K562 (cell line): ENCODE data around the gene PAX8. TPM values are rescaled to one million over a fixed set of nuclear protein-coding genes. Genes with fewer than 3 reads are reported as not detected.

ENCODE experiments used
- ATAC-seq: fragments of 200-7000 bp; cut with Tn5 transposase; 3 replicates; pipeline ENCODE4 v1.9.1; 2020; ENCODE audit warnings: moderate library complexity
- BruUV-seq: library from RNA; stranded (reverse); fragments of 400-500 nt; replicated peaks from 2 replicates; lab custom pipeline; 2021; lab: Mats Ljungman, UMichigan
- CTCF ChIA-PET: fragments of 300-600 bp; formaldehyde crosslinking; extraction: SDS; loops from one replicate; lab custom pipeline; 2021; ENCODE audit warnings: low intra/inter-chr PET ratio; lab: Yijun Ruan, JAX
- POLR2A ChIA-PET: fragments of 300-600, 350-650 bp; sonication (Branson Sonifier 250); formaldehyde crosslinking; extraction: SDS; loops from one replicate; lab custom pipeline; 2021; ENCODE audit warnings: antibody characterized with exemption, inconsistent platforms; lab: Yijun Ruan, JAX
- DNase-seq, 4 experiments: peaks; one replicate each; pipeline versions ENCODE4 v3.0.0 to v3.0.0-alpha.2; 2011 to 2018; ENCODE audit warnings: low spot score in 3 of 4, mixed read lengths in 3 of 4; ENCODE audit errors: extremely low read depth in 1 of 4
- FAIRE-seq: peaks from 2 replicates; lab custom pipeline; 2011; peaks lifted over from hg19 to GRCh38; lab: Jason Lieb, UNC
- H2AFZ ChIP-seq: 2 replicates; pipeline ENCODE4 v1.6.0; 2011; ENCODE audit warnings: low read depth, low read length, control low read depth, inconsistent platforms
- H3K27ac ChIP-seq: fragments of 200-600 bp; 3 replicates; pipeline ENCODE4 v1.8.0; 2011; ENCODE audit warnings: low read depth, mild to moderate bottlenecking, control low read depth, inconsistent platforms, low read length, moderate library complexity, mixed read lengths; ENCODE audit errors: extremely low read depth
- H3K27me3 ChIP-seq, 2 experiments: fragments of 300-600 bp in 1 of 2; 2 replicates in 1 of 2; 3 replicates in 1 of 2; pipeline versions ENCODE4 v1.6.0 to v1.8.0; 2011; ENCODE audit warnings: inconsistent platforms in 2 of 2, low read length in 2 of 2, mild to moderate bottlenecking in 1 of 2, mixed read lengths in 1 of 2, moderate library complexity in 1 of 2; ENCODE audit not compliant: control insufficient read depth in 2 of 2, insufficient read depth in 2 of 2
- H3K36me3 ChIP-seq: fragments of 300-600 bp; 3 replicates; pipeline ENCODE4 v1.8.0; 2011; ENCODE audit warnings: mild to moderate bottlenecking, low read length, inconsistent platforms; ENCODE audit not compliant: control insufficient read depth, insufficient read depth
- H3K4me1 ChIP-seq, 2 experiments: fragments of 200-600 bp in 1 of 2; replicated peaks in 1 of 2; 2 replicates in 1 of 2; 3 replicates in 1 of 2; pipeline versions ENCODE4 v1.5.1 to v1.8.0; 2011; ENCODE audit warnings: inconsistent platforms in 2 of 2, low read length in 2 of 2, mild to moderate bottlenecking in 1 of 2, mixed read lengths in 1 of 2, moderate library complexity in 1 of 2; ENCODE audit not compliant: control insufficient read depth in 2 of 2, insufficient read depth in 2 of 2
- H3K4me2 ChIP-seq: 2 replicates; pipeline ENCODE4 v1.6.1; 2011; ENCODE audit warnings: low read length, control low read depth, inconsistent platforms, mixed read lengths; ENCODE audit not compliant: insufficient read depth
- H3K4me3 ChIP-seq: fragments of 200-600 bp; sonication (generic), shearing (Covaris generic); 2 replicates; pipeline ENCODE4 v1.5.1; 2016; ENCODE audit warnings: control low read depth, inconsistent platforms
- H3K79me2 ChIP-seq: fragments of 200-600 bp; 3 replicates; pipeline ENCODE4 v1.8.0; 2011; ENCODE audit warnings: low read length, inconsistent platforms; ENCODE audit not compliant: control insufficient read depth, insufficient read depth
- H3K9ac ChIP-seq, 2 experiments: 2 replicates each; pipeline versions ENCODE4 v1.6.0 to v1.6.1; 2011; ENCODE audit warnings: low read depth in 2 of 2, low read length in 2 of 2, control low read depth in 1 of 2, inconsistent platforms in 1 of 2, mild to moderate bottlenecking in 1 of 2, mixed read lengths in 1 of 2; ENCODE audit not compliant: insufficient read depth in 1 of 2
- H3K9me1 ChIP-seq: one replicate; pipeline ENCODE4 v1.6.0; 2011; ENCODE audit warnings: inconsistent platforms, mild to moderate bottlenecking, low read length, moderate library complexity; ENCODE audit not compliant: control insufficient read depth, insufficient read depth
- H3K9me3 ChIP-seq: replicated peaks from 2 replicates; pipeline ENCODE4 v1.5.1; 2011; ENCODE audit warnings: low read depth, low read length, inconsistent platforms; ENCODE audit not compliant: control insufficient read depth, insufficient read depth
- H4K20me1 ChIP-seq: replicated peaks from 2 replicates; pipeline ENCODE4 v1.6.1; 2011; ENCODE audit warnings: low read length, inconsistent platforms, mixed read lengths; ENCODE audit not compliant: control insufficient read depth, insufficient read depth
- E4F1 ChIP-seq: fragments of 250-450 bp; sonication (Bioruptor Pico); IDR thresholded peaks from 2 replicates; pipeline ENCODE4 v1.5.0; 2021; ENCODE audit warnings: mild to moderate bottlenecking, borderline replicate concordance
- HMBOX1 ChIP-seq: sonication (generic); IDR thresholded peaks from 2 replicates; pipeline ENCODE4 v1.6.1; 2016
- MCM2 ChIP-seq: fragments of 450-650 bp; IDR thresholded peaks from 2 replicates; pipeline ENCODE4 v1.6.1; 2017; ENCODE audit warnings: low read depth, mild to moderate bottlenecking
- NR0B1 ChIP-seq: fragments of 450-650 bp; IDR thresholded peaks from one replicate; pipeline ENCODE4 v1.6.1; 2018; ENCODE audit warnings: mild to moderate bottlenecking, moderate library complexity; ENCODE audit not compliant: partially characterized antibody
- RCOR1 ChIP-seq, 2 experiments: IDR thresholded peaks; 2 replicates each; pipeline ENCODE4 v1.6.1; 2012; ENCODE audit warnings: low read depth in 2 of 2, low read length in 2 of 2, borderline replicate concordance in 1 of 2, improper control_type of control experiment in 1 of 2
- STAT5B ChIP-seq: fragments of 250-450 bp; sonication (Bioruptor Pico); IDR thresholded peaks from 2 replicates; pipeline ENCODE4 v1.8.0; 2021; ENCODE audit warnings: mild to moderate bottlenecking, inconsistent platforms
- TCF3 ChIP-seq: sonication (generic); formaldehyde crosslinking; IDR thresholded peaks from 2 replicates; pipeline ENCODE4 v1.4.0; 2020; ENCODE audit warnings: mild to moderate bottlenecking, missing genetic modification reagents
- YY1 ChIP-seq, 3 experiments: IDR thresholded peaks; 2 replicates each; pipeline ENCODE4 v1.6.1; 2011; ENCODE audit warnings: low read length in 2 of 3, mild to moderate bottlenecking in 2 of 3, moderate library complexity in 2 of 3, borderline replicate concordance in 1 of 3, control low read depth in 1 of 3, low read depth in 1 of 3; ENCODE audit not compliant: insufficient read depth in 3 of 3, insufficient replicate concordance in 2 of 3, control insufficient read depth in 1 of 3, insufficient read length in 1 of 3; ENCODE audit errors: extremely low read depth in 1 of 3
- ZFX ChIP-seq: sonication (generic); formaldehyde crosslinking; IDR thresholded peaks from 2 replicates; pipeline ENCODE4 v1.8.0; 2022; ENCODE audit warnings: mild to moderate bottlenecking, missing genetic modification reagents, moderate library complexity
- ZNF263 ChIP-seq: sonication (generic); formaldehyde crosslinking; IDR thresholded peaks from 2 replicates; pipeline ENCODE4 v1.8.0; 2022; ENCODE audit warnings: mild to moderate bottlenecking, missing genetic modification reagents, borderline replicate concordance
- ZNF830 ChIP-seq: fragments of 250-450 bp; sonication (Bioruptor Pico); IDR thresholded peaks from 2 replicates; pipeline ENCODE4 v1.5.0; 2021; ENCODE audit warnings: mild to moderate bottlenecking
- ZSCAN29 ChIP-seq: fragments of 450-650 bp; IDR thresholded peaks from 2 replicates; pipeline ENCODE4 v1.6.1; 2017
- WGBS: fragments of 100-300 bp; shearing (Covaris generic); methylation state at CpG from one replicate; pipeline ENCODE4 v1.1.6; 2016; ENCODE audit warnings: low coverage, mixed read lengths; ENCODE audit not compliant: insufficient coverage; ENCODE audit errors: missing lambda C conversion rate; 5-methylcytosine and 5-hydroxymethylcytosine counted together
- in situ Hi-C: fragments of 300-500 bp; cut with MboI; formaldehyde crosslinking; loops from 4 replicates; pipeline ENCODE4 v1.15.0; 2018; ENCODE audit warnings: inconsistent platforms, mixed read lengths
- intact Hi-C: fragments of 100-400 bp; cut with micrococcal nuclease; formaldehyde crosslinking; loops from 2 replicates; pipeline ENCODE4 v1.14.2; 2022
- polyA plus RNA-seq, 8 experiments: library from polyadenylated mRNA; depleted of rRNA in 4 of 8; stranded (reverse) in 5 of 8; unstranded in 3 of 8; fragments of >200 nt; fragmentation: Nextera tagmentation in 2 of 8; fragmentation: Illumina TruSeq in 1 of 8; extraction: Ambion mirVana in 2 of 8; extraction: Trizol in 1 of 8; gene quantifications; 2 replicates each; pipeline versions ENCODE4 v1.2.1 to v1.2.3, GENCODE V29; 2011 to 2014; ENCODE audit warnings: inconsistent platforms in 1 of 8, missing spikeins in 1 of 8
- total RNA-seq, 7 experiments: library from RNA; depleted of rRNA in 6 of 7; stranded (reverse); fragments of >200 nt in 6 of 7; fragmentation: Illumina TruSeq in 2 of 7; extraction: Trizol in 2 of 7; gene quantifications; 2 replicates each; pipeline versions ENCODE4 v1.2.1 to v1.2.3, GENCODE V29; 2011 to 2021; ENCODE audit warnings: low replicate concordance in 1 of 7
- TF ChIP-seq, protein P1 (sequence below): fragments of 200-800 bp; sonication (Bioruptor generic); IDR thresholded peaks from 2 replicates; pipeline ENCODE4 v1.6.1; 2017; ENCODE audit warnings: missing genetic modification characterization, missing compliant biosample characterization

The PAX8 gene
- total and polyA plus RNA-seq, 9 of the 15 experiments (the other 6 are each of a cell fraction or from before 2014, with no cell fraction given) = 0.13 to 2.1 (median 0.51) TPM

- Histone ChIP-seq H3K27ac (0 out of 3 replicates have a peak overlapping the region, but pooled peaks have one; percentile 1), H3K4me3 (no peak overlapping the region), H3K36me3 (peaks cover 26% of the 10 kb centered on the region), H3K27me3 (no peaks in the 10 kb centered on the region), H3K9me3 (no peaks in the 10 kb centered on the region), H3K9me1 (no peaks in the 10 kb centered on the region), H3K9ac (peak overlapping the region in 1 of 2 experiments; percentile 70; a peak in 1 of 4 replicates), H3K4me2 (no peak overlapping the region), H3K79me2 (peaks cover 26% of the 10 kb centered on the region), H3K4me1 (peaks cover 21 to 39% of the 10 kb centered on the region in 2 experiments), H2AFZ (peak overlapping the region; percentile 28; the same call in 1 of the 2 replicates), H4K20me1 (no peaks in the 10 kb centered on the region)
- POLR2A ChIA-PET = interaction anchor here (0.6 to 1.7 kb wide), 4 partner anchors 11 to 442 kb away, joined by 3 to 4 read pairs (median 4); no protein-coding TSS in a partner anchor
- CTCF ChIA-PET = no interaction called here
- 41% methylated on average over 7 of the region's 9 CpGs for WGBS
- ATAC-seq (peak; percentile 68), DNase-seq (peak; percentile 38 to 73 (median 57)), FAIRE-seq (peak; percentile 80)
- in situ Hi-C loops = no loop called here
- intact Hi-C loops = no loop called here
- no TSS peak for BruUV-seq
- TF ChIP-seq HMBOX1 = no peak
- TF ChIP-seq ZNF830 (CRISPR knock-in tag) = no peak
- TF ChIP-seq NR0B1 = no peak
- TF ChIP-seq E4F1 = no peak
- no peak for TF ChIP-seq TCF3 (CRISPR knock-in tag)
- TF ChIP-seq STAT5B = no peak
- no peak for TF ChIP-seq MCM2
- TF ChIP-seq ZFX (CRISPR knock-in tag) = no peak
- 0 out of 2 replicates have a peak, but pooled peaks have one; percentile 10 for TF ChIP-seq ZNF263 (CRISPR knock-in tag)
- no peak for TF ChIP-seq YY1 (IDR thresholded peaks at IDR 0.05; ENCODE audit: borderline replicate concordance in 1 of 3, control insufficient read depth in 1 of 3, extremely low read depth in 1 of 3, insufficient read depth in 3 of 3, insufficient read length in 1 of 3, insufficient replicate concordance in 2 of 3, low read depth in 1 of 3, low read length in 2 of 3)
- TF ChIP-seq RCOR1 (IDR thresholded peaks at IDR 0.05; ENCODE audit: borderline replicate concordance in 1 of 2, low read depth in 2 of 2, low read length in 2 of 2) = no peak
- TF ChIP-seq, protein P1, sequence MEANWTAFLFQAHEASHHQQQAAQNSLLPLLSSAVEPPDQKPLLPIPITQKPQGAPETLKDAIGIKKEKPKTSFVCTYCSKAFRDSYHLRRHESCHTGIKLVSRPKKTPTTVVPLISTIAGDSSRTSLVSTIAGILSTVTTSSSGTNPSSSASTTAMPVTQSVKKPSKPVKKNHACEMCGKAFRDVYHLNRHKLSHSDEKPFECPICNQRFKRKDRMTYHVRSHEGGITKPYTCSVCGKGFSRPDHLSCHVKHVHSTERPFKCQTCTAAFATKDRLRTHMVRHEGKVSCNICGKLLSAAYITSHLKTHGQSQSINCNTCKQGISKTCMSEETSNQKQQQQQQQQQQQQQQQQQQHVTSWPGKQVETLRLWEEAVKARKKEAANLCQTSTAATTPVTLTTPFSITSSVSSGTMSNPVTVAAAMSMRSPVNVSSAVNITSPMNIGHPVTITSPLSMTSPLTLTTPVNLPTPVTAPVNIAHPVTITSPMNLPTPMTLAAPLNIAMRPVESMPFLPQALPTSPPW (CRISPR knock-in tag) = no peak
- no peak for TF ChIP-seq ZSCAN29
Observed at GRCh38 chr2:113233593-113234550, 44.8 kb downstream of the PAX8 start.
